ENCODE measurements around the gene NTN4.
"Not testable (repeated sequence)": the region's sequence is repeated elsewhere in the genome, so short reads cannot be mapped to it uniquely, and the experiment has no call there.

NTN4 gene

GRCh38 chr12:95705143-95705542 is 85.4 kb downstream of the NTN4 start:
- peak in 1 of 6 experiments; percentile 0 for DNase-seq

- DNase-seq, result no peak
These were observed 86.6 kb downstream of the NTN4 start for GRCh38 chr12:95703986-95704385.

DNA sequence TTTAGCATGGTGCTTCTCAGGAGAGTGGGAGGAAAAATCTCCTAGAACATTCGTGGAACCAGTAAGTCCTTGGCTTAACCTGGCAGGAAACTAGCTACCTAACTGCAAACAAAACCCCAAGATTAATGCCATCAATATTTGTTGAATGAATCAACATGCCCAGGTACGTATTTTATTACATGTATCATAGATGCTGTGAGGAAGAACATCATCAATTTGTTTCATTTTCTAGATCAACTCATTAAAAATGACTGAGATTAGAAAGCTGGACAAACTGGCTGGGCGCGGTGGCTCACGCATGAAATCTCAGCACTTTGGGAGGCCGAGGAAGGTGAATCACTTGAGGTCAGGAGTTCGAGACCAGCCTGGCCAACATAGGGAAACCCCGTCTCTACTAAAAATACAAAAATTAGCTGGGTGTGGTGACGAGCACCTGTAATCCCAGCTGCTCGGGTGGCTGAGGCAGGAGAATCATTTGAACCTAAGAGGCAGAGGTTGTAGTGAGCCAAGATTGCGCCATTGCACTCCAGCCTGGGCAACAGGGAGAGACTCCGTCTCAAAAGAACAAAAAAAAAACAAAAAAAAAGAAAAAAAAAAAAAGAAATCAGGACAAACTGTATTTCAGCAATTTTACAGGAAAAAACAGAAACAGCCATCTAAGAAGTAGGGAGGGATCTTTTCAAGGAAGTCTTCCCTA is 88.7 kb downstream of the NTN4 start:
- DNase-seq, result no peak

DNA sequence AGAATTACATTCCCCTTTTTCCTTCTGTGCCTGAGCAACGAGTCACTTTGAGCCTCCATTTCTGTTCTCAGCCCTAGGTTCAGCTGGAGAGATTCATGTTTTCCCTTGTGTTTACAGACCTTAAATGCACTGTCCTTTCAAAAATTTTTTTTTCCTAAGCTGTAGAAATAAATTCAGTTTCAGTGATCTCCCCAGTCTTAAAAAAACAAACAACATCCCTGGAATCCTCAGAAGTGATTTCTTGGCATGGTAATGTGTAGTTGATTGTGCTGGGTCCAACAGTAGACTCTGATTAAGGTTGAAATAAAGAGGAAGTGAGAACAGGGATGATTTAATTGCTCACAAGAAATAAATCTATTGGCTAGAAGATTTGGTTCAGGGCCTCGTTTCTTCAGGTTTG is 89.3 kb downstream of the NTN4 start:
- DNase-seq, result no peak

DNA sequence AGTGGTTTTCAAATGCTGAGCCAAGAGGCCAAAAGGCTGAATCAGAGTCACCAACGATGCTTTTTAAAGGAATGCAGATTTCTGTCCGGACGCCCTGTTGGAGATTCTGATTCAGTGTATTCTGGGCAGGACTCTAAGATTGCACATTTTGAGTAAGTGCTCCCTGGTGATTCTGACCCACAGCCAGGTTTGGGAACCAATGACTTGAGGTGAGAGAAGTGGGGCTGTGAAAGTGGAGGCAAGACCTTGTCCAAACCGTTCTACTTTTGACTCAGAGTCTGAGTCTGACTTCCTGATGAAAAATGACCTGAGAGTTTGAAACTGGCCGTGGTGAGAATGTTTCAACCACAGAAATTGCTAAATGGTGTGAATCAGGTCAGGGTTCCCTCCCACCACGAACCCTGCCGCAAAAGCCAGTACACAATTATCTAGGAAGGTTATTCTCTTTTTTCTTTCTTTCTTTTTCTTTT is 90.2 kb downstream of the NTN4 start:
- DNase-seq, result no peak

GRCh38 chr12:95699579-95699978 is 91.0 kb downstream of the NTN4 start:
- no peak for DNase-seq

DNA sequence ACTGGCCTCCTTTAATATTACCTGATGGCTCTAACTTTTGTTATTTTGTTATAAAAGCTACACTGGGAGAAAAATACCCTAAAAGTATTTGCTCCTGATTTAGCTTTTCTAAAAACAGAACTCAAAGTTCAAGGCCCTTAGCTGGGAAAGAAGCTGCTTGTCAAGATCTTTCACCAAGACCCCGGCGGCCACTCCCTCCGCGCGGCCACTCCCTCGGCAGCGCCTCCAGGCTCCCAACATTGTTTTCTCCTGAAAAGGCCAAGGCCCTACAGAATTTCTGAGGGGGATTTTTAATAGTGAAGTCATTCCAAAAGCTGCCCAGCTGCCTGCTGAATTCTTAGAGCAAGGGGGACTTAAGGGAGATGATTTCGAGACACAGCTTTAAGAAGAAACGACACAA is 96.4 kb downstream of the NTN4 start:
- no peak for DNase-seq

DNA sequence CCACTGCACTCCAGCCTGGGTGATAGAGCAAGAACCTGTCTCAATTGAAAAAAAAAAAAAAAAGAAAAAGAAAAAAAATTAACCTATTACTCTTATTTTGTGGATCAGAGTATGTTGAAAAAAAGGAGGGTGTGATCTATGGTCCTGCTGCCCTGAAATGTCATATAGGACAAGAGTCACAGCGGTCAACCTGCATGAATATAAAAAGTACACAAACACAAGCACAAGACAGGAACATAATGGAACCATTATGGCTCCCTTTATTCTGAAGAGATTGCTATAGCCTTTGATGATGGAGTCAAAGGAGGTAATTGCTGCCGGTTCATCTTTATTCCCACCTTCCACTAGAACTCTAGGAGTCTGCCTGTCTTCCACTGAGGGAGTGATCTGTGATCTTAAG is 96.9 kb downstream of the NTN4 start:
- no peak for DNase-seq

GRCh38 chr12:95690861-95691635 is 99.5 kb downstream of the NTN4 start:
- no peak for DNase-seq

GRCh38 chr12:95687937-95688336 is 102.6 kb downstream of the NTN4 start:
- no peak for DNase-seq

GRCh38 chr12:95683418-95683817 is 107.1 kb downstream of the NTN4 start:
- DNase-seq, result no peak

DNA sequence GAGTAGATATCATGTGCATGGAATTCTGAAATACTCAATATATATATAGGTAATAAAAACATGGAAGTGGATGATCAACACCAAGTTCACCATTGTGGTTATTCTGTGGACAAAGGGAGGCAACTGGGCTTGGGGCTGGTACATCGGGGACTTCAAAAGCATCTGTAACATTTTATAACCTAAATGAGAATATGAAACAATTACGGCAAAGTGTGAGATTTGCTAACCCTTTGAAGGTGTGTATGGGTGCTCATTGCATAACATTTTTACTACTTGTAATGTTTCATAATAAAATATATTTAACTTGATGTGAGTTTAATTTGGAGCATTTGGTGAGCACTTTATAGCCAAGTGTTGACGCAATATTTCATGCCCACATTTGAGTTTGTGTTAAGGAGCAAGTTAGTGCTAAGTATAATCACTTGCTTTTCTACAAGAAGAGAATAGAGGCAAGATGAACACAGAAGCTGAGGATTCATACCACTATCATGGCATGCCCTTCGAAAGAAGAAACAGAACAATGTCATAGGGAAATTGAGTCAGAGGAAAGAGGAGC is 109.3 kb downstream of the NTN4 start:
- no peak for DNase-seq

- DNase-seq, result no peak
These were observed 111.9 kb downstream of the NTN4 start for GRCh38 chr12:95678684-95679083.

DNA sequence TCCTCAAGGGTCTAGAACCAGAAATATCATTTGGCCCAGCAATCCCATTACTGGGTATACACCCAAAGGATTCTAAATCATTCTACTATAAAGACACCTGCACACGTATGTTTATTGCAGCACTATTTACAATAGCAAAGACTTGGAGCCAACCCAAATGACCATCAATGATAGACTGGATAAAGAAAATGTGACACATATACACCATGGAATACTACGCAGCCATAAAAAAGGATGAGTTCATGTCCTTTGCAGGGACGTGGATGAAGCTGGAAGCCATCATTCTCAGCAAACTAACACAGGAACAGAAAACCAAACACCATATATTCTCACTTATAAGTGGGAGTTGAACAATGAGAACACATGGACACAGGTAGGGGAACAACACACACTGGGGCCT is 112.8 kb downstream of the NTN4 start:
- DNase-seq, result not testable (repeated sequence)

DNA sequence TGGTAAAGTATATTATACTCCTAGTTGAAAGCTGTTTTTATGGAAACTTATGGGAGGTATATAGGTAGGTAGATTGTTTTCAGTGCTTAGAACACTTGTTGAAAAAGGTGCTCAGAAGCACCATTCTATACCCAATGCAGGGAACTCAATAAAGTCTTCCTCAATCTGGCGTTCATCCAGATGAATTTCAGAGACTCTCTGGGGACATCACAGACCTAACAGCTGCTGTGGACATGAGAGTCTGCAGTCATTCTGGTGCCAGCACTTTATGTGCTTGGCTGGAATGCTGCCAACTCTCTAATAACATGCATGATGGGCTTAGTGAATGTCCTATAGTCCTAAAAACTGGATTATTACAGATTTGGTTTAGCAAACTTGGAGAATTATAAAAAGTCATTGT is 115.9 kb downstream of the NTN4 start:
- no peak for DNase-seq

GRCh38 chr12:95674163-95674562 is 116.4 kb downstream of the NTN4 start:
- DNase-seq, result no peak

DNA sequence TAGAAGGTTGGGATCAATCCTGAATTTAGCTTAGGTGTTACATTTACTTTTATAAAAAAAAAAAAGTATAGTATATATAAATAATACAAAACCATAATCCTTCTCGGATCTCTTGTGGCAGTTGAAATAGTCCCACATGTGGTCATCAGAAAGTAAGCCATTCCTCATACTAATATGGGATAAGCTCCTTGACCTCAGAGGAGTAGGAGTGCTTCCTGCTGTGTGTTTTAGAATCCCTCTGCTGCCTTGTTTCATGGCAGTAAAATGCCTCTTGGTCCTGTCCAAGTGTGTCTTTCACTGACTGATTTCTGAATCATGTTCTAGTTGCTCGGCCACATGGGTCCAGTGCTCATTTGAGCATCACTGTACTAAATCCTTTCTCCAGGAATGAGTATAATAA is 117.0 kb downstream of the NTN4 start:
- no peak for DNase-seq

- no peak for DNase-seq
These were observed 118.4 kb downstream of the NTN4 start for GRCh38 chr12:95672166-95672565.

- DNase-seq, result no peak
These were observed 119.3 kb downstream of the NTN4 start for GRCh38 chr12:95671265-95671664.

- no peak for DNase-seq
These were observed 127.0 kb downstream of the NTN4 start for GRCh38 chr12:95663525-95663924.

GRCh38 chr12:95661360-95661759 is 129.2 kb downstream of the NTN4 start:
- no peak for DNase-seq

GRCh38 chr12:95658386-95658785 is 132.2 kb downstream of the NTN4 start:
- no peak for DNase-seq

DNA sequence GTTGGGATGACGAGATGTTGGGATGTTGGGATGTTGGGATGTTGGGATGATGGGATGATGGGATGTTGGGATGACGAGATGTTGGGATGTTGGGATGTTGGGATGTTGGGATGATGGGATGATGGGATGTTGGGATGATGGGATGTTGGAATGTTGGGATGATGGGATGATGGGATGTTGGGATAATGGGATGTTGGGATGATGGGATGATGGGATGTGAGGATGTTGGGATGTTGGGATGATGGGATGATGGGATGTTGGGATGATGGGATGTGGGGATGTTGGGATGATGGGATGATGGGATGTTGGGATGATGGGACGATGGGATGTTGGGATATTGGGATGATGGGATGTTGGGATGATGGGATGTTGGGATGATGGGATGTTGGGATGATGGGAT is 135.9 kb downstream of the NTN4 start:
- peak in 2 of 6 experiments; percentile 28 to 34 for DNase-seq
